ENCODE measurements around the gene DRGX. TPM values are rescaled to one million over a fixed set of nuclear protein-coding genes. Genes with fewer than 3 reads are reported as not detected.

The DRGX gene
- total and polyA plus RNA-seq, 8 donors = 0.45 TPM; not detected in 7

DNA sequence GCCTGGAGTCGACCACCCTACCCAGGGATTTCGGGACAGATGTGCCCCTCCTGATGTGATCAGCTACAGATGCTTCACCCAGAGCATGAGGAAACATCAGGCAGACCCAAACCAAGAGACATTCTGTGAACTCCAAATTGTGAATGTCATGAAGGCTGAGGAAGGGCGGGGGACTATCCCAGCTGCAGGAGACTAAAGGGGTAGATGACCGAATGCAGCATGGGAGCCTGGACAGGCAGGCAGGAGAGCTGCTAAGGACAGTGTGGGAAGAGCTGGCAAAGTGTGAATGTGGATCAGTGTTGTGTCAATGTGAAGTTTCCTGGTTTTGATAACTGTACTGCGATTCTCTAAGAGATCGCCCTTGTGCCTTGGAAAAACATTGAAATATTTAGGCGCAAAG, 19.2 kb upstream of the DRGX start:
- H3K9me3 ChIP-seq = no peaks in the 10 kb centered on the region
- H3K36me3 ChIP-seq = no peaks in the 10 kb centered on the region
- intact Hi-C loops (cut with DNase I) = no loop called here
- no peak overlapping the region for H3K4me3 ChIP-seq
- DNase-seq (no peak), ATAC-seq (no peak)
- H3K27me3 ChIP-seq = peaks cover 0 to 7% of the 10 kb centered on the region in 2 donors
- H3K27ac ChIP-seq = no peak overlapping the region
- TF ChIP-seq, protein P1, sequence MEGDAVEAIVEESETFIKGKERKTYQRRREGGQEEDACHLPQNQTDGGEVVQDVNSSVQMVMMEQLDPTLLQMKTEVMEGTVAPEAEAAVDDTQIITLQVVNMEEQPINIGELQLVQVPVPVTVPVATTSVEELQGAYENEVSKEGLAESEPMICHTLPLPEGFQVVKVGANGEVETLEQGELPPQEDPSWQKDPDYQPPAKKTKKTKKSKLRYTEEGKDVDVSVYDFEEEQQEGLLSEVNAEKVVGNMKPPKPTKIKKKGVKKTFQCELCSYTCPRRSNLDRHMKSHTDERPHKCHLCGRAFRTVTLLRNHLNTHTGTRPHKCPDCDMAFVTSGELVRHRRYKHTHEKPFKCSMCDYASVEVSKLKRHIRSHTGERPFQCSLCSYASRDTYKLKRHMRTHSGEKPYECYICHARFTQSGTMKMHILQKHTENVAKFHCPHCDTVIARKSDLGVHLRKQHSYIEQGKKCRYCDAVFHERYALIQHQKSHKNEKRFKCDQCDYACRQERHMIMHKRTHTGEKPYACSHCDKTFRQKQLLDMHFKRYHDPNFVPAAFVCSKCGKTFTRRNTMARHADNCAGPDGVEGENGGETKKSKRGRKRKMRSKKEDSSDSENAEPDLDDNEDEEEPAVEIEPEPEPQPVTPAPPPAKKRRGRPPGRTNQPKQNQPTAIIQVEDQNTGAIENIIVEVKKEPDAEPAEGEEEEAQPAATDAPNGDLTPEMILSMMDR (IDR thresholded peaks at IDR 0.05) = no peak
- H3K4me1 ChIP-seq = peaks cover 0 to 3% of the 10 kb centered on the region in 2 donors

DNA sequence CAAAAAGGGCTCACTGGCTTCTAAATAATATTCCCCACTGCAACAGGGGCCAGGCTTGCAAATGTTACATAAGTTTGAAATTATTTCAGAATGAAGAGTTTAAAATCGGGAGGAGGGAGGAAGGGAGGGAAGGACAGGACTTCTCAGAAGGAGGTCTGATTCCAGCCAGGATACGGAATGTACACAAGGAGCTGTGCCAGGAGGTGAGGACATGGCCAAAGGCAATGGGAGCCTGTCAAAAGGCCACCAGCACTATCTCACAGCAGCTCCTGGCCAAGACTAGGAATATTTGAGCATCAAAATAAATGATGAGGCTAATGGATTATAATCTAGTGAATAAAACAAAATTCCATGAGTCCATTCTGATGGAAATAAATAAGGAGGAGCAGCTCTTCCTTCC, 18.6 kb upstream of the DRGX start:
- no peak overlapping the region for H3K27ac ChIP-seq
- H3K4me3 ChIP-seq = no peak overlapping the region
- intact Hi-C loops (cut with DNase I) = no loop called here
- H3K36me3 ChIP-seq = no peaks in the 10 kb centered on the region
- H3K4me1 ChIP-seq = peaks cover 0 to 3% of the 10 kb centered on the region in 2 donors
- H3K27me3 ChIP-seq = peaks cover 0 to 13% of the 10 kb centered on the region in 2 donors
- DNase-seq = no peak
- TF ChIP-seq, protein P1 (IDR thresholded peaks at IDR 0.05) = no peak
- no peaks in the 10 kb centered on the region for H3K9me3 ChIP-seq
- ATAC-seq = no peak

DNA sequence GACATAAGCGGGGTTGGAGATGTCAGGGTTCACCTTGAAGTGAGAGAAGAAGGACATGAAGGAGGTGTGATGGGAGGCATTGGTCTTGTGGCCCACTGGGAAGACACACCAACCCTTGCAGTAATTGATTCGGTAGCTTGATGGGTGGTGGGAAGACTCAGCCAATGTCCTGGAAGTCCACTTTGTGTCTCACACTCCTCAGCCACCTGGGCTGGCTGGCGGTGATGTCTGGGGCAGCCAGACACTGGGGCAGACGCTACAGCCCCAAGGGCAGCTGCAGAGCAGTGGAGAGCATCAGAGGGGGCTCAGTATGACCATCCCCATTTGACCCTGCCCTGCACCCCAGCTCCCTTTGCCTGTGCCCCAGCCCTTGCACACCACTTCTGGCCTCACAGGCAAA, 16.7 kb upstream of the DRGX start:
- Histone ChIP-seq H3K4me3 (no peak overlapping the region), H3K36me3 (no peaks in the 10 kb centered on the region), H3K9me3 (no peaks in the 10 kb centered on the region), H3K27ac (no peak overlapping the region), H3K27me3 (peaks cover 0 to 19% of the 10 kb centered on the region in 2 donors), H3K4me1 (no peaks in the 10 kb centered on the region)
- intact Hi-C loops (cut with DNase I) = no loop called here
- no peak for DNase-seq
- ATAC-seq = no peak
- TF ChIP-seq, protein P1 (IDR thresholded peaks at IDR 0.05) = no peak

DNA sequence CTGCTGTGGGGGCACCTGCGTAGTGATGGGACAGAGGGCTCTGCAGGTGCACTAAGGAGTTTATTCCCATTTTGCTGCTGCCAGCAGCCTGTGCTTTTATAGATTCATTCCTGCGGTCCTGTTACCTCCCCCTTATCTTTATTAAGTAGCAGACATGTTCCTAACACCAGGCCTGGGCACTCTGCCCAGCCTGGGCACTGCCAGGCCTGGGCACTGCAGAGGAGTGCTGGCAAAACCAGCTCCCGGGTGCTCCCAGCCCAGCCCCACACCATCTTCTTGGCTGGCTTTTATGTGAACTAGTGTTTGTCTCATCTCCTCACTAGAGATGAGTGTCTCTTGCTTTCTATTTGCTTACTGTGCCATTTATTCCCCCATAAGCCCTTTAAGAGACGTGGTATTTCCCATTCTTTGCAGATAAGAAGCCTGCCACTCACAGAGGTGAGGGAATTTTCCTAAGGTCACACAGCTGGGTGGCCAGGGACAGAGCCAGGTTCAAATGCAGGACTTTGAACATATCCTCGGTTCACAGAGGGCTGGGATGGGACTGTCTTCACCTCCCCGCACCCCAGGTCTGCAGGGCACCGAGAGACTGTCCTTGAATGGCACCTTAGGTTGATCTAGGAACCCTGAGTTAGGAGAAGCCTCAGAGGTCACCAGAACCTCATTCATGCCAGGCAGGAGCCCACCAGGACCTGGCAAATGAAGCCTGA, 14.6 kb upstream of the DRGX start:
- intact Hi-C loops (cut with DNase I) = no loop called here
- ATAC-seq (peak; percentile 87), DNase-seq (no peak)
- Histone ChIP-seq H3K36me3 (no peaks in the 10 kb centered on the region), H3K4me1 (no peaks in the 10 kb centered on the region), H3K4me3 (no peak overlapping the region), H3K9me3 (no peaks in the 10 kb centered on the region), H3K27ac (no peak overlapping the region), H3K27me3 (peaks cover 0 to 35% of the 10 kb centered on the region in 2 donors)
- TF ChIP-seq, protein P1 (IDR thresholded peaks at IDR 0.05) = no peak

DNA sequence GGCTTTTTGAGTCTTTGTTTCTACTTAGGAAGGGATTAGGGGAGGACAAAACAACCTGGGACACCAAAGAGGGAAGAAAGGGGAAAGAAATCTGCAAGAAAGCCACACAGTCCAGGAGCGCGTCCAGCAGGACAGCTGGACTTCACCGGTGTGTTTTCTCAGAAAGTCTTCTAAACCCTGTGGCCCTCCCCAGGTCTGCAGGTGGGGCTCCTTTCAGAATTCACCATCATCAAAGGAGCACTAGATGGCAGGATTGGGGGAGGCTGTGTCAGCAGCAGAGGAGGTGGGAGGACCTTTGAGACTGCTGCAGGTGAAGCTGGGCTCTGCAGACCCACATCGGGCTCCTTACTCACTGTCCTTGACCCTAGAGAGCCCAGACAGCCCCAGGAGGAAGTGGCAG, 13.9 kb upstream of the DRGX start:
- Histone ChIP-seq H3K4me1 (no peaks in the 10 kb centered on the region), H3K27ac (no peak overlapping the region), H3K9me3 (no peaks in the 10 kb centered on the region), H3K27me3 (peaks cover 0 to 43% of the 10 kb centered on the region in 2 donors), H3K4me3 (no peak overlapping the region), H3K36me3 (no peaks in the 10 kb centered on the region)
- no peak for ATAC-seq
- intact Hi-C loops (cut with DNase I) = loop anchor here in 1 of 2 donors (5.0 kb wide), 1 partner anchor 103 kb away; no protein-coding TSS in a partner anchor
- DNase-seq = no peak
- TF ChIP-seq, protein P1 (IDR thresholded peaks at IDR 0.05) = no peak

Measured in left lung (tissue), 10 donors.